Trophoblast cell (in vitro differentiated cells and primary cell): Measurements from ENCODE around the gene PRM2.

ENCODE experiments used
- DNase-seq, 2 donors: peaks; one replicate each; pipeline ENCODE4 v3.0.0-alpha.2; 2016
- H2AFZ ChIP-seq: 2 replicates; pipeline ENCODE4 v1.6.1; 2013; ENCODE audit warnings: low read length, moderate library complexity, mild to moderate bottlenecking; ENCODE audit not compliant: insufficient read depth, poor library complexity
- H2AK5ac ChIP-seq: 2 replicates; pipeline ENCODE4 v1.6.1; 2013; ENCODE audit warnings: mild to moderate bottlenecking, low read length
- H2BK120ac ChIP-seq: 2 replicates; pipeline ENCODE4 v1.6.1; 2013; ENCODE audit warnings: low read length, mild to moderate bottlenecking, moderate library complexity; ENCODE audit not compliant: insufficient read depth, poor library complexity
- H2BK12ac ChIP-seq: 2 replicates; pipeline ENCODE4 v1.6.1; 2013; ENCODE audit warnings: mild to moderate bottlenecking, low read length, moderate library complexity
- H2BK5ac ChIP-seq: 2 replicates; pipeline ENCODE4 v1.6.1; 2013; ENCODE audit warnings: low read length, low read depth, moderate library complexity, mild to moderate bottlenecking; ENCODE audit not compliant: poor library complexity
- H3K14ac ChIP-seq: 2 replicates; pipeline ENCODE4 v1.6.1; 2013; ENCODE audit warnings: mild to moderate bottlenecking, low read length
- H3K18ac ChIP-seq: 2 replicates; pipeline ENCODE4 v1.6.1; 2013; ENCODE audit warnings: mild to moderate bottlenecking, low read length
- H3K23ac ChIP-seq: 2 replicates; pipeline ENCODE4 v1.6.1; 2013; ENCODE audit warnings: low read length
- H3K27ac ChIP-seq: 2 replicates; pipeline ENCODE4 v1.5.1; 2013; ENCODE audit warnings: low read depth, mild to moderate bottlenecking, inconsistent platforms, low read length, moderate library complexity
- H3K27me3 ChIP-seq: 2 replicates; pipeline ENCODE4 v1.6.1; 2013; ENCODE audit warnings: inconsistent platforms, mild to moderate bottlenecking, low read length, moderate library complexity; ENCODE audit not compliant: insufficient read depth
- H3K36me3 ChIP-seq, 2 experiments: 1 replicate in 1 of 2; 2 replicates in 1 of 2; pipeline ENCODE4 v1.6.1; 2013; ENCODE audit warnings: low read length in 2 of 2, mild to moderate bottlenecking in 2 of 2, moderate library complexity in 1 of 2; ENCODE audit not compliant: insufficient read depth in 2 of 2, control insufficient read depth in 1 of 2
- H3K4ac ChIP-seq: 2 replicates; pipeline ENCODE4 v1.6.1; 2013; ENCODE audit warnings: low read depth, mild to moderate bottlenecking, low read length, moderate library complexity
- H3K4me1 ChIP-seq, 2 experiments: 1 replicate in 1 of 2; 2 replicates in 1 of 2; pipeline ENCODE4 v1.6.1; 2013; ENCODE audit warnings: low read length in 2 of 2, mild to moderate bottlenecking in 2 of 2, moderate library complexity in 1 of 2; ENCODE audit not compliant: insufficient read depth in 2 of 2, control insufficient read depth in 1 of 2
- H3K4me2 ChIP-seq: 2 replicates; pipeline ENCODE4 v1.6.1; 2013; ENCODE audit warnings: inconsistent platforms, mild to moderate bottlenecking, low read length, moderate library complexity
- H3K4me3 ChIP-seq: 2 replicates; pipeline ENCODE4 v1.5.1; 2013; ENCODE audit warnings: mild to moderate bottlenecking, low read depth, low read length, inconsistent platforms
- H3K79me1 ChIP-seq: one replicate; pipeline ENCODE4 v1.6.1; 2013; ENCODE audit warnings: low read length
- H3K79me2 ChIP-seq: 2 replicates; pipeline ENCODE4 v1.6.1; 2013; ENCODE audit warnings: low read length, mild to moderate bottlenecking; ENCODE audit not compliant: control insufficient read depth, insufficient read depth, poor library complexity
- H3K9ac ChIP-seq: 2 replicates; pipeline ENCODE4 v1.6.1; 2013; ENCODE audit warnings: mild to moderate bottlenecking, low read length
- H3K9me3 ChIP-seq: 2 replicates; pipeline ENCODE4 v1.6.1; 2013; ENCODE audit warnings: low read depth, mild to moderate bottlenecking, control low read depth, inconsistent platforms, low read length; ENCODE audit not compliant: insufficient read depth
- H4K12ac ChIP-seq: 2 replicates; pipeline ENCODE4 v1.6.1; 2013; ENCODE audit warnings: low read depth, mild to moderate bottlenecking, low read length, moderate library complexity
- H4K8ac ChIP-seq: 2 replicates; pipeline ENCODE4 v1.6.1; 2013; ENCODE audit warnings: low read depth, mild to moderate bottlenecking, low read length, moderate library complexity
- H4K91ac ChIP-seq: one replicate; pipeline ENCODE4 v1.6.1; 2013; ENCODE audit warnings: low read depth, mild to moderate bottlenecking, low read length, moderate library complexity
- WGBS: extraction: QIAGEN DNeasy Blood & Tissue Kit; methylation state at CpG from one replicate; pipeline ENCODE4 v1.1.7; 2013; ENCODE audit warnings: missing lambda C conversion rate; ENCODE audit not compliant: insufficient read length, insufficient coverage; ENCODE audit errors: extremely low coverage; 5-methylcytosine and 5-hydroxymethylcytosine counted together

The PRM2 gene

DNA sequence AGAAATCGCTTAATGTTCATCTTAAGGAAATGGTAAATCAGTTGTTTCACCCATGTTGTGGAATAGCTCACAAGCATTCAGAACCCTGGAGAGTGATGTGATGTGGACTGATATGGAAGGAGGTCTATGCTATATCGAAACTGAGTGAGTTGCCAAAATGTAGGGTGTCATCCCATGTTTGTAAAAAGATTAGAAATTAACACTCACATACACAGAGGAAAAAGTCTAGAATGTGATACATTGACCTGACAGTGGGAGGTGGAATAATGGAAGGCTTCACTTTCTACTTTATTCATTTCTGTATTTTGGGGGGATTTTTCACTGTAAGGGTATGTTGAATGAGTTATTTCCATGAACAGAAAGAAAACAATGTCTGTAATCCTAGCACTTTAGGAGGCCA, 9.6 kb upstream of the PRM2 start:
- Histone ChIP-seq H3K9ac (no peak overlapping the region), H2AK5ac (no peak overlapping the region), H3K27ac (no peak overlapping the region), H3K36me3 (no peaks in the 10 kb centered on the region), H3K79me2 (no peaks in the 10 kb centered on the region), H3K4me3 (no peak overlapping the region), H3K4me2 (no peak overlapping the region), H2BK5ac (no peak overlapping the region), H3K79me1 (no peaks in the 10 kb centered on the region), H3K4me1 (peaks cover 0 to 3% of the 10 kb centered on the region in 2 experiments), H3K23ac (no peak overlapping the region), H3K14ac (no peak overlapping the region), H3K27me3 (no peaks in the 10 kb centered on the region), H4K91ac (no peak overlapping the region), H2BK12ac (no peak overlapping the region), H4K8ac (no peak overlapping the region), H4K12ac (no peak overlapping the region), H2BK120ac (no peak overlapping the region), H2AFZ (no peak overlapping the region), H3K18ac (no peak overlapping the region), H3K9me3 (no peaks in the 10 kb centered on the region), H3K4ac (no peak overlapping the region)
- no peak for DNase-seq
- WGBS, result no CpG with 5 or more reads among the region's 2 CpGs

DNA sequence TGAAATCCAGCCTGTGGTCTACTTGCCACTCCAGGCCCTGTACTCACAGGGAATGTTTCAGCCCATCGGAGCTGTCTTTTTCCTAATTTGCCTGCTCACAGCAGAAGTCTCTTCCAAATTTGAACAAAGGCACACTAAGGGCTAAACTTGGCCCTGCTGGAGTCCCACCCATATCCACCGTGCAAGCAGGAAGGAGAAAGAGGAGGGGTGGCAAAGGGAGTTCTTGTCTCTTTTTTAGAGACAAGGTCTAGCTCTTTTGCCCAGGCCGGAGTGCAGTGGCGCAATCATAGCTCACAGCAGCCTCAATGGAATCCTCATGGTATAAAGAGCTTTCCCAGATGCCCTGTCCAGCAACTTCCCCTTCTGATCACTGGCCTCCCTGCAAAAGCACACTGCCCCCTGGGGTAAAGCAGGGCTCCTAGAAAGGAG, 7.6 kb upstream of the PRM2 start:
- H2AK5ac ChIP-seq, result no peak overlapping the region
- no peak overlapping the region for H3K23ac ChIP-seq
- H4K91ac ChIP-seq, result no peak overlapping the region
- H3K4me3 ChIP-seq, result no peak overlapping the region
- no peaks in the 10 kb centered on the region for H3K4me1 ChIP-seq
- no peaks in the 10 kb centered on the region for H3K79me2 ChIP-seq
- no peak overlapping the region for H2AFZ ChIP-seq
- no peak overlapping the region for H2BK12ac ChIP-seq
- H3K9ac ChIP-seq, result no peak overlapping the region
- H3K9me3 ChIP-seq, result no peaks in the 10 kb centered on the region
- no peak overlapping the region for H2BK5ac ChIP-seq
- H3K14ac ChIP-seq, result no peak overlapping the region
- H3K27me3 ChIP-seq, result no peaks in the 10 kb centered on the region
- WGBS, result no CpG with 5 or more reads among the region's 4 CpGs
- H2BK120ac ChIP-seq, result no peak overlapping the region
- no peak overlapping the region for H3K4ac ChIP-seq
- no peak for DNase-seq
- H3K36me3 ChIP-seq, result no peaks in the 10 kb centered on the region
- H3K18ac ChIP-seq, result no peak overlapping the region
- no peak overlapping the region for H4K8ac ChIP-seq
- no peak overlapping the region for H4K12ac ChIP-seq
- H3K27ac ChIP-seq, result no peak overlapping the region
- H3K4me2 ChIP-seq, result no peak overlapping the region
- no peaks in the 10 kb centered on the region for H3K79me1 ChIP-seq

DNA sequence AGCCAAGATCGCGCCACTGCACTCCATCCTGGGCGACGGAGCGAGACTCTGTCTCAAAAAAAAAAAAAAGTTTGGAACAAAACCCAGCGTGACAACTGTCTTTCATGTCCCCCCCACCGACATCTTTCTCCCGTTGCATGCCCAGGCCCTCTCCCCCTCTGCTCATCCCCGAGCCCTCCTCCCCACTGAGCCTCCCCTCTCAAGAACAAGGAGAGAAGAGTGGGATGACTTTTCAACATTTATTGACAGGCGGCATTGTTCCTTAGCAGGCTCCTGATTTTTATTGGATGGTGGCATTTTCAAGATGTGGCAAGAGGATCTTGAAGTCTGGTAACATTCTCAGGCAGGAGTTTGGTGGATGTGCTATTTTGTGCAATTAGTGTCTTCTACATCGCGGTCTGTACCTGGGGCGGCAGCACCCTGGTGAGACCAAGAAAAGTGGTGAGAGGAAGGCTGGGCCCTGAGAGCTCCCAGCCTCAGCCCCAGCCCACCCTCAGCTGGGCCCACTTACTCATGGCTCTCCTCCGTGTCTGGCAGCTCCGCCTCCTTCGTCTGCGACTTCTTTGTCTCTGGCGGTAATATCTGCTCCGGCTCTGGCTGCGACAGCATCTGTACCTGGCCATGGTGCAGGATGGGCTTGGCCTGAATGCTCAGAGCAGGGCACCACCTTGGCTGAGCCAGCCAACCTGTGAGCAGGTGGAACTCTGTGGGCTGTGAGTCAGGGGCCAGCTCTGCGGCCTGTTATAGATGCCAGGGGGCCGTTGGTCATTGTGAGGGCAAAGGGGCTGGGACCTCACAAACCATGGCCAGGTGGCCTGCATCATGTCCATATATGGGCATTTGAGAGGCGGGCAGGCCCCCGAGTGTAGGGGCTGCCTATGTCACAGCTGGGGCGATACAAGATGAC, 4.6 kb upstream of the PRM2 start, which contains the start of gene PRM1:
TSS of gene PRM1 (minus strand) at position 715 of the 907 bp plus-strand sequence. CDS start at position 623, 92 bp downstream.
- Histone ChIP-seq H4K91ac (no peak within 1 kb of the TSS), H2BK120ac (no peak within 1 kb of the TSS), H3K14ac (no peak within 1 kb of the TSS), H3K4me3 (no peak within 1 kb of the TSS), H3K9me3 (no peaks in the 10 kb centered on the region), H2AK5ac (no peak within 1 kb of the TSS), H2AFZ (no peak within 1 kb of the TSS), H3K4me2 (no peak within 1 kb of the TSS), H3K79me2 (no peaks in the 10 kb centered on the region), H2BK5ac (no peak within 1 kb of the TSS), H3K4ac (no peak within 1 kb of the TSS), H3K4me1 (no peaks in the 10 kb centered on the region), H4K8ac (no peak within 1 kb of the TSS), H2BK12ac (no peak within 1 kb of the TSS), H3K9ac (no peak within 1 kb of the TSS), H3K27me3 (no peaks in the 10 kb centered on the region), H3K18ac (no peak within 1 kb of the TSS), H3K79me1 (no peaks in the 10 kb centered on the region), H3K23ac (no peak within 1 kb of the TSS), H4K12ac (no peak within 1 kb of the TSS), H3K27ac (no peak within 1 kb of the TSS), H3K36me3 (no peaks in the 10 kb centered on the region)
- WGBS, result no CpG with 5 or more reads among the region's 25 CpGs
- DNase-seq, result no peak

DNA sequence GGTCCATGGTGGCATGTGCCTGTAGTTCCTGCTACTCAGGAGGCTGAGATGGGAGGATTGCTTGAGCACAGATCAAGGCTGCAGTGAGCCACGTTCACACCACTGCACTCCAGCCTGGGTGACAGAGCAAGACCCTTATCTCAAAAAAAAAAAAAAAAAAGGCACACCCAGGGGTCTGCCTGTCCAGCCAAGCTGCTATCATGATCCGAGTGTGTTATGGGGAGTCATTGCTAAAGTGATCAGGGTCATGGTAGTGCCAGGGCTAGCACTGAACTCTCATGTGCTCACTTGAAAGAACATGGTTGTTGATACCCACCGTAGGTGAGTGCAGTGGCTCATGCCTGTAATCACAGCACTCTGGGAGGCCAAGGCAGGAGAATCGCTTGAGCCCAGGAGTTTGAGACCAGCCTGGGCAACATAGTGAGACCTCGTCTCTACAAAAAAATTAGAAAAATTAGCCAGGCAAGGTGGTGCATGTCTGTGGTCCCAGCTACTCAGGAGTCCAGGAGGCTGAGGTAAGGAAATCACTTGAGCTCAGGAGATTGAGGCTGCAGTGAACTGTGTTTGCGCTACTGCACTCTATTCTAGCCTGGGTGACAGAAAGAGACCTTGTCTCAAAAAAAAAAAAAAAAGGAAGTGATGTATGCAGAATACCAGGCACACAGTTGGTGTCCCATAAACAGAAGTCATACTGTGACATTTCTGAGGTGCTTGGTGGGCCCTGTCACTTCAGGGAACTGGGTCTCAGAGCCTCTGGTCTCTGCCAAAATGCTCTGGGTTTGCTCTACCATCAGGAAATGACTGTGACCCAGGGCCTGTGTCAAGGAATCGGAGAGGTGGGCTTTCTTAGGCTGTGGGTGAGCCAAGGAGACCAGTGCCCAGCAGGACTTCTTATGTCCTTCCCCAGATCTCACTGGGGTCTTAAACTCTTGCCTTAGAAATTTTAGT, 2.7 kb upstream of the PRM2 start:
- Histone ChIP-seq H3K14ac (no peak overlapping the region), H4K8ac (no peak overlapping the region), H3K9ac (no peak overlapping the region), H3K4ac (no peak overlapping the region), H3K36me3 (no peaks in the 10 kb centered on the region), H2AK5ac (no peak overlapping the region), H2BK12ac (no peak overlapping the region), H3K4me2 (no peak overlapping the region), H3K23ac (no peak overlapping the region), H2BK5ac (no peak overlapping the region), H2BK120ac (no peak overlapping the region), H3K18ac (no peak overlapping the region), H3K79me1 (no peaks in the 10 kb centered on the region), H3K4me1 (no peaks in the 10 kb centered on the region), H4K12ac (no peak overlapping the region), H3K79me2 (no peaks in the 10 kb centered on the region), H3K27me3 (no peaks in the 10 kb centered on the region), H3K4me3 (no peak overlapping the region), H2AFZ (no peak overlapping the region), H3K9me3 (no peaks in the 10 kb centered on the region), H4K91ac (no peak overlapping the region), H3K27ac (no peak overlapping the region)
- WGBS, result no CpG with 5 or more reads among the region's 7 CpGs
- DNase-seq, result no peak
